Adrenal gland (tissue), 12 donors: ENCODE data around the gene CCDC138. TPM values are rescaled to one million over a fixed set of nuclear protein-coding genes. Genes with fewer than 3 reads are reported as not detected.

ENCODE experiments used
- DNase-seq, 7 donors: peaks; one replicate each; pipeline ENCODE4 v3.0.0-alpha.2; 2019 to 2020
- H3K27ac ChIP-seq, 5 donors: fragments of 200-600 bp; sonication (generic) in 4 of 5; 1 replicate in 3 of 5; 2 replicates in 2 of 5; pipeline versions ENCODE4 v1.5.1 to v1.8.0; 2016 to 2020; ENCODE audit warnings: mild to moderate bottlenecking in 1 of 5
- H3K27me3 ChIP-seq: fragments of 200-600 bp; 2 replicates; pipeline ENCODE4 v1.8.0; 2021
- H3K36me3 ChIP-seq, 2 donors: fragments of 200-600 bp; replicated peaks in 1 of 2; 1 replicate in 1 of 2; 2 replicates in 1 of 2; pipeline versions ENCODE4 v1.5.1 to v1.8.0; 2018 to 2022
- H3K4me1 ChIP-seq, 2 donors: fragments of 200-600 bp; replicated peaks in 1 of 2; 1 replicate in 1 of 2; 2 replicates in 1 of 2; pipeline versions ENCODE4 v1.5.1 to v1.8.0; 2018 to 2021
- H3K4me3 ChIP-seq, 4 donors: fragments of 200-600 bp; sonication (generic) in 3 of 4; one replicate each; pipeline ENCODE4 v1.5.1; 2016 to 2018
- H3K9me3 ChIP-seq, 3 donors: fragments of 200-600 bp; sonication (generic) in 1 of 3; replicated peaks in 1 of 3; 1 replicate in 2 of 3; 2 replicates in 1 of 3; pipeline versions ENCODE4 v1.5.1 to v1.8.0; 2016 to 2021
- POLR2A ChIP-seq, 2 donors: fragments of 450-650 bp; IDR thresholded peaks; one replicate each; pipeline ENCODE4 v1.6.1; 2017; ENCODE audit warnings: antibody characterized with exemption in 2 of 2, mild to moderate bottlenecking in 2 of 2, moderate library complexity in 1 of 2
- whole genome bisulfite sequencing, 4 donors: extraction: QIAGEN DNeasy Blood & Tissue Kit in 2 of 4; methylation state at CpG; one replicate each; pipeline versions ENCODE4 v1.1.5 to v1.1.7; 2013 to 2017; 5-methylcytosine and 5-hydroxymethylcytosine counted together
- intact Hi-C, 2 donors: fragments of 100-400 bp; cut with DNase I; formaldehyde crosslinking; loops; one replicate each; pipeline versions ENCODE4 v1.14.1 to v1.15.0; 2022 to 2023
- polyA plus RNA-seq, 3 donors: library from polyadenylated mRNA; stranded (reverse); fragments of 200-250 nt in 2 of 3; fragments of 350-450 nt in 1 of 3; fragmentation: Illumina TruSeq in 1 of 3; extraction: RNeasy Lipid Tissue Mini Kit (QIAGEN cat#74804) in 1 of 3; gene quantifications; one replicate each; pipeline ENCODE4 v1.2.3, GENCODE V29; 2013 to 2014
- total RNA-seq, 9 donors: library from RNA; depleted of rRNA in 4 of 9; stranded (reverse); fragments of >200 nt in 4 of 9; fragments of 120-200 nt in 1 of 9; fragmentation: NEBNext Ultra II Directional in 1 of 9; extraction: Animal tissue kit (Norgen Biotek cat#: 25700) in 1 of 9; gene quantifications; one replicate each; pipeline versions ENCODE4 v1.1.0 to v1.2.4, GENCODE V29; 2013 to 2023
- TF ChIP-seq, protein P1 (sequence below), 6 experiments: fragments of 450-650 bp in 4 of 6; fragments of 200-600 bp in 2 of 6; sonication (generic) in 1 of 6; IDR thresholded peaks; 1 replicate in 5 of 6; 2 replicates in 1 of 6; pipeline versions ENCODE4 v1.5.1 to v1.8.0; 2016 to 2021; ENCODE audit warnings: antibody characterized with exemption in 6 of 6, mild to moderate bottlenecking in 2 of 6, moderate library complexity in 1 of 6
- donor health status: healthy with polysubstance abuse.
- donor health status: Bipolar disorder and iron deficiency.
- donor health status: DM: yes; HTN: yes; CAD: no.
- donor health status: DM: no; HTN: no; CAD: no.
- donor health status: DM: no; HTN: no; CAD: no.
- donor health status: DM: yes; HTN: yes; CAD: no.

The CCDC138 gene
- total and polyA plus RNA-seq, 12 donors = 1.0 to 8.0 (median 2.1) TPM

DNA sequence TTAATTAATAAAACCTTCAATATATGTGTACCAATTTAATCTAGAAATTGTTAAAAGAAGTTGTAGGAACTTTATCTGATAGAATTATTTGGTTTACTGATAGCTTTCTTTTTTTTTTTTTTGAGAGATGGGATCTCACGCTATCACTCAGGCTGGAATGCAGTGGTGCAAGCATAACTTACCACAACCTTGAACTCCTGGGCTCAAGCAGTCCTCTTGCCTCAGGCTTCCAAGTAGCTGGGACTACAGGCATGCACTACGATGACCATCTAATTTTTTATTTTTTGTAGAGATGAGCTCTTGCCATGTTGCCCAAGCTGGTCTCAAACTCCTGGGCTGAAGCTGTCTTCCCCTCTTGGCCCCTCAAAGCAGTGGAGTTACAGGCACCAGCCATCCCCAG lies 66.8 kb downstream of the CCDC138 start:
- TF ChIP-seq, protein P1, sequence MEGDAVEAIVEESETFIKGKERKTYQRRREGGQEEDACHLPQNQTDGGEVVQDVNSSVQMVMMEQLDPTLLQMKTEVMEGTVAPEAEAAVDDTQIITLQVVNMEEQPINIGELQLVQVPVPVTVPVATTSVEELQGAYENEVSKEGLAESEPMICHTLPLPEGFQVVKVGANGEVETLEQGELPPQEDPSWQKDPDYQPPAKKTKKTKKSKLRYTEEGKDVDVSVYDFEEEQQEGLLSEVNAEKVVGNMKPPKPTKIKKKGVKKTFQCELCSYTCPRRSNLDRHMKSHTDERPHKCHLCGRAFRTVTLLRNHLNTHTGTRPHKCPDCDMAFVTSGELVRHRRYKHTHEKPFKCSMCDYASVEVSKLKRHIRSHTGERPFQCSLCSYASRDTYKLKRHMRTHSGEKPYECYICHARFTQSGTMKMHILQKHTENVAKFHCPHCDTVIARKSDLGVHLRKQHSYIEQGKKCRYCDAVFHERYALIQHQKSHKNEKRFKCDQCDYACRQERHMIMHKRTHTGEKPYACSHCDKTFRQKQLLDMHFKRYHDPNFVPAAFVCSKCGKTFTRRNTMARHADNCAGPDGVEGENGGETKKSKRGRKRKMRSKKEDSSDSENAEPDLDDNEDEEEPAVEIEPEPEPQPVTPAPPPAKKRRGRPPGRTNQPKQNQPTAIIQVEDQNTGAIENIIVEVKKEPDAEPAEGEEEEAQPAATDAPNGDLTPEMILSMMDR (IDR thresholded peaks at IDR 0.05) = no peak
- no peak for TF ChIP-seq POLR2A (IDR thresholded peaks at IDR 0.05)
- intact Hi-C loops = no loop called here
- DNase-seq = peak in 5 of 7 donors; percentile 15 to 60 (median 52)
- Histone ChIP-seq H3K27me3 (no peaks in the 10 kb centered on the region), H3K4me1 (peaks cover 0 to 8% of the 10 kb centered on the region in 2 donors), H3K4me3 (no peak overlapping the region), H3K9me3 (no peaks in the 10 kb centered on the region), H3K36me3 (no peaks in the 10 kb centered on the region), H3K27ac (no peak overlapping the region)
- WGBS, 4 donors = 35 to 54% (median 47%) methylated on average over 2 of the region's 2 CpGs

DNA sequence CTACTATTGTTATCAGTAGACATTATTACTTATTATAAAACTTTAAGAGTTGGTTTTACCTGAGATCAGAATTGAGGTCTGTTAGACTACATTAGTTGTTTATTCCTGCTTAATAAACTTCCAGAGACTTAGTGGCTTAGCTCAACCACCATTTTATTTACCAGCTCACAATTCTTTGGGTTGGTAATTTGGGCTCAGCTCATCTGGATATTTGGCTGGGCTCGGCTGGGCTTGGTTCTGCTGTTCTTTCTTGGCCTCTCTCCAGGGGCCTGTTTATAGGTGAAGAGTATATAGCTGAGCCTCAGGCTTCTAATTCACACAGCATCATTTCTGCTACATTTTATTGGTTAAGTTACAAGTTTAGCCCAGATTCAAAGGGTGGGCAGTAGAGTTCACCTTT lies 67.9 kb downstream of the CCDC138 start:
- Histone ChIP-seq H3K27ac (no peak overlapping the region), H3K4me1 (peaks cover 0 to 8% of the 10 kb centered on the region in 2 donors), H3K9me3 (no peaks in the 10 kb centered on the region), H3K4me3 (no peak overlapping the region), H3K27me3 (no peaks in the 10 kb centered on the region), H3K36me3 (no peaks in the 10 kb centered on the region)
- intact Hi-C loops = no loop called here
- TF ChIP-seq, protein P1 (IDR thresholded peaks at IDR 0.05) = no peak
- no peak for TF ChIP-seq POLR2A (IDR thresholded peaks at IDR 0.05)
- 39 to 79% (median 59%) methylated on average over 1 of the region's 1 CpG for WGBS, 4 donors
- no peak for DNase-seq

DNA sequence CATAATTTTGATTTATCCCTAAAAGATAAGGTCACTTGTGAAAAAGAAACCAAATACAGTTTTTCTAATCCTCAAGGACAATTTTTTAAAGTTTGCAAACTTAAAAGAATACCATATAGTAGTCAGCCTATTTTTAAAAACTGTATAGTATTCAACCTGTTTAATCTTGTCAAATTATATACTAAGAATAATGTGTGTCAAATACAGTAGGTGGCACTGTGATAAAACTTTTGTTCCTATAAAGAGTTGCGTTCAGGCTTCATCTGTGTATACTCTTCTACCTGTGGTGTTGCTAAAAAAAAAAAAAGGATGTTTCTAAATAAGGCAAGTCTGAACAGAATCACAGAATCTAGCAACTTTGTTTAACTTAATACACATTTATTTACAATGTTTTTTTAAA lies 68.6 kb downstream of the CCDC138 start:
- no peaks in the 10 kb centered on the region for H3K9me3 ChIP-seq

DNA sequence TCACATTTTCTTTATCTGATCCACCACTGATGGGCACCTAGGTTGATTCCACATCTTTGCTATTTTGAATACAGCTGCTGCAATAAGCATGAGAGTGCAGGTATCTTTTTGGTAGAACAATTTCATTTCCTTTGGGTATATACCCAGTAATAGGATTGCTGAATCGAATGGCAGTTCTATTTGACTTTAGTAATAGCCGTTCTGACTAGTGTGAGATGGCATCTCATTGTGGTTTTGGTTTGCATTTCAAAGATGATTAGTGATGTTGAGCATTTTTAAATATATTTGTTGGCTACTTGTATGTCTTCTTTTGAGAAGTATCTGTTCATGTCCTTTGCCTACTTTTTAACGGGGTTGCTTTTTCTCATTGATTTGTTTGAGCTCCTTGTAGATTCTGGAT lies 72.3 kb downstream of the CCDC138 start:
- Histone ChIP-seq H3K27ac (no peak overlapping the region), H3K9me3 (no peaks in the 10 kb centered on the region), H3K4me3 (no peak overlapping the region), H3K27me3 (no peaks in the 10 kb centered on the region), H3K36me3 (no peaks in the 10 kb centered on the region), H3K4me1 (peaks cover 0 to 8% of the 10 kb centered on the region in 2 donors)
- WGBS, 4 donors = 65 to 99% (median 96%) methylated on average over 3 of the region's 3 CpGs
- no peak for TF ChIP-seq POLR2A (IDR thresholded peaks at IDR 0.05)
- TF ChIP-seq, protein P1 (IDR thresholded peaks at IDR 0.05) = no peak
- DNase-seq = no peak
- intact Hi-C loops = no loop called here

More for the DNA sequence above, 68.6 kb downstream of the CCDC138 start:
- no peak for DNase-seq
- intact Hi-C loops = no loop called here
- H3K4me1 ChIP-seq = peaks cover 0 to 8% of the 10 kb centered on the region in 2 donors
- TF ChIP-seq POLR2A (IDR thresholded peaks at IDR 0.05) = no peak
- TF ChIP-seq, protein P1 (IDR thresholded peaks at IDR 0.05) = peak in 4 of 6 experiments; percentile 3 to 31 (median 18)
- 32 to 51% (median 42%) methylated on average over 1 of the region's 1 CpG for WGBS, 4 donors
- no peaks in the 10 kb centered on the region for H3K27me3 ChIP-seq
- no peak overlapping the region for H3K4me3 ChIP-seq
- no peaks in the 10 kb centered on the region for H3K36me3 ChIP-seq
- H3K27ac ChIP-seq = no peak overlapping the region
